ENCODE results near the gene PRDM16.

Gene PRDM16

GRCh38 chr1:3070309-3070643, 1.3 kb downstream of the PRDM16 start:
- DNase-seq: no peak

DNA sequence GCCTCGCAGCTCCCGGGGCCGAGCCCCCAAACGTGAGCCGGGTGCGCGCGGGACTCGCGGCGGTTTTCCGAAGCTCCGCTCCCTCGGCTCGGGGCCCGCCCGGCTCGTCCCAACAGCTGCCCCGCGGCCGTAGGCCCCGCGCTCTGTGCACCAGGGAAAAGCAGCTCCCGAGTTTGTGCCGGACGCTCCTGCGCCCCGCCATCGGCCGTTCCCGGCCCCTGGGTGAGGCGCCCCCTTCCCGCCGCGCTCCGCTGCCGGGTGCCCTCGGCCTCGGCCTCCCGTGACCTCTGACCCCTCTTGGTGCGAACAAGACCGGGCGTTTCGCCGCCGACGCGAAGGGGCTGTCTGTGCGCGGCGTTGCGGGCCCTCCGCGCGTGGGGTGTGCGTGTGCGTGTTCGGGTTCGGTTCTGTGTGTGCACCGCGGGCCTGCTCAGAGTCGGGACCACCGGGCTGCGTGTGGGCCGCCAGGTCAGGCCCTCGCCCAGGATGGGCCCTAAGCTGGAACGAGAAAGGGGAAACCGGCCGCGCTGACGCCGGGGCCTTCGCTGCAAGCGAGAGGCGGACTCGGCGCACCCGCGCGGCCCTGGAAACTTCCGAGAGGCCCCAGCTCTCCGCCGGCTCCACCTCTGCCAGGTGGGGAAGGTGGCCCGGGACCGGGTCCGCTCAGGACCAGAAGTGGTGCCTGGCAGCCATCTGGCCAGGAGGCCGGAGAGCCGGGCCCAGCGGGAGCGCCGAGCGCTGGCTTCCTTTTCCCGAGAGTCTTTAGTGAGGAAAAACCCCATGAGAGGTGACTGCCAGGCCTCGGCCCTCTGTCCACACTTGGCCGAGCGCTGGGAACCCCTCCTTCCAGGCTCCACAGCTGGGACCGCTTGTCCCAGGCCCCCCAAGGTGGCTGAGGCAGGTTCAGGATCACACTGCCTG, 1.9 kb downstream of the PRDM16 start:
- DNase-seq: no peak

DNA sequence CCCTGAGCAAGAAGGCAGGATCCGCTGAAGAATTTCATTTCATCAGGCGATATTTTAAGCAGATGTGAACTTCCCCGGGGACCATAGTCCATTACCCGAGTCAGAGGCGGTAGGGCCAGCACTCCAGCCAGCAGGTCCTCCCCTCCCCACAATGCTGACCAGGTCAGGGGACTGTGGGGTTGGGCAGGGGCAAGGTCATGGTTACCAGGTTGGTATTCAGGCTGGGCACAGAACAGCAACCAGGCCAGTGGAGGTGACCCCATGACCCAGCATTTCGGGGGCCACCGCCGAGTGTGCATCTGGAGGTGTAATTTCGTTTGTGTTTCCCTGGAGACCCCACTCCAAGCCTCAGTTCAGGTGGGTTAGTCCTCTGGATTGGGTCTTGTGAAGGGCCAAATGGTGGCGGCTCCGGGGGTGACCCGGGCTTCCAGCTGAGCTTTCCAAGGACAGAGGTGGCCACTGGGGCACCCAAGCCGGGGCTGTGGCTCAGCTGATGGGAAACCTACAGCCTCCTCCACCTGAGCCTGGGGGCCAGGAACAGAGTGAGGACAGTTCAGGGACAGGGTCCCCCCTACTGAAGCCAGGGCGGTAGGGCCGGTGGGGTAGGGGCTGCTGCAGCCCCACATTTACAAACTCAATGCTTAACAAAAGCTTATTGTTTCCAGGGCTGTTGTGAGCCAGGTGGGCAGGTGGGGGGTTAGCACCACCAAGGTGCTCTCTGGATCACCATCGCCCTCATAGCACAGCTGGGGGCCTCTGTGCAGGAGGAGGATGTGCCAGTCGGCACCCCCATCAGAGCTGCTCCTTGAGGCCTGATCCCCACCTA, 2.8 kb downstream of the PRDM16 start:
- no peak for DNase-seq

- no peak for DNase-seq
Measured at GRCh38 chr1:3072391-3073185, 3.6 kb downstream of the PRDM16 start.

DNA sequence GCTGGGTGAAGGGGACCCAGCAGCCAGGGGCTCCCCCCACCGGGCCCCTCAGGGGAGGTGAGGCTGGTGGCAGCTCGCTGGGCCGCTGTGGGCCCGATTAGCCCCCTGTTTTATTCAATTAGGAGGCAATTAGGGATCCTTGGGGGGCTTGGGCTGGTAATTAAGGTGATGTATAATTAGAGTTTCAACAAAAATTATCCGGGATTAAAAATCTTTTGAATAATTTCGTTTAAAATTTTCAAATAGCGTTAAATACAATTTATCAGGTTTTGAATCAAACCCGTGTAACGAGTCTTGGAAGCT, 4.1 kb downstream of the PRDM16 start:
- no peak for DNase-seq

- no peak for DNase-seq
Measured at GRCh38 chr1:3073489-3074296, 4.7 kb downstream of the PRDM16 start.

DNA sequence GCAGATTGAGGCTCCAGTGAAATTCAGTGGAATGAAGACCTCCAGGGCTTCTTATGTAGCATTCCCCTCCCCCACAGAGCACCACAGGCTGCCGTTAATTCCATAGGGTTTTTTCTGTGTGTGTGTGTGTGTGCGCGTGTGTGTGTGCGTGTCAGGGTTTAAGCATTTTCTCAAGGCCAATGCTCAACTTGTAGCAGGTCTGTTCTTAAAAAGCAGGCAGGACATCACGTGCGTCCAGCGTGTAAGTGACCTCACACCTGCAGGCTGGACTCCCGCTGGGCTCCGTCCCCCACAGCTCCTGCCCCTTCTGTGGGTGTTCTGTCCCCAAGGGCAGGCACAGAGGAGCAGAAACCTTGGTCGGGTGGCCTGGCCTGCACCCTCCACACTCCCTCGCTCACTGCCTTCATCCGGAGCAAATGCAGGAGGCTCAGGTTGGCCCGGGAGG, 5.3 kb downstream of the PRDM16 start:
- DNase-seq: peak; percentile 33

DNA sequence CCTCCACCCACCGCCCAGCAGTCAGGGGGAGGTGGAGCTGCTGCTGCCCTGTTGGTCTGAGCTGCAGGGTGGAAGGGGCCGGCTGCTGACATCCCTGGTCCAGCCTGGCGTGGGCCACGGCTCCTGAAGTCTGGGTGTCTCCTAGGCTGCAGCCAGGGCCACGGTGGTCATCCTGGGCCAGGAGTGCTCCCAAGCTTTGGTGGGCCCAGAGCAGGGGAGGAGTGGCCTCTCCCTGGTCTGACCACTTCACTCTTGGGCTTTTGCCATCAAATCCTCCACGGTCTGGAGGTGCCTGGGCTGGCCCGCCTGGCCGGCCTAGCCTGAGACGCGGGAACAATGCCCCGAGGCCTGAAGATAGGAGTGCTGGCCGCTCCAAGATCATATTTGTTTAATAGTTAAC, 5.8 kb downstream of the PRDM16 start:
- no peak for DNase-seq

- no peak for DNase-seq
Measured at GRCh38 chr1:3075666-3076362, 6.8 kb downstream of the PRDM16 start.

GRCh38 chr1:3076363-3076740, 7.3 kb downstream of the PRDM16 start:
- no peak for DNase-seq

DNA sequence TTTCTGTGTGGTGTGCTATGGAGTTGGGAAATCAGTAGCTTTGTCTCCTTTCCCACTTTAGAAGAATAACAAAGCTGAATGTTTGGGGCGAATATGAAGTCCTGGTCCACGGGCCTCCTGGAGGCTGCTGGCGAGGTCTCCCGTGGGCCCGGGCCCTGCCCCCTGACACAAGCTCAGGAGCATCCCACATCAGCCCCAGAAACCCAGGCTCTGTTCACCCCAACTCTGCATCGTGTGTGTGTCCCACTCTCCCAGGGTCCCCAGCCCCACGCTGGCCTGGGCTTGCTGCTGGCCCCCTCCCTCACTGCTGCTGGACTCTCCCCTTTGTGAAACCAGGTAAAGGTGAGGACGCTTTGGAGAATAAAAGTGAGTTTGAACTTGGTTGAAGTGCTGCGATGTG, 8.1 kb downstream of the PRDM16 start:
- no peak for DNase-seq

DNA sequence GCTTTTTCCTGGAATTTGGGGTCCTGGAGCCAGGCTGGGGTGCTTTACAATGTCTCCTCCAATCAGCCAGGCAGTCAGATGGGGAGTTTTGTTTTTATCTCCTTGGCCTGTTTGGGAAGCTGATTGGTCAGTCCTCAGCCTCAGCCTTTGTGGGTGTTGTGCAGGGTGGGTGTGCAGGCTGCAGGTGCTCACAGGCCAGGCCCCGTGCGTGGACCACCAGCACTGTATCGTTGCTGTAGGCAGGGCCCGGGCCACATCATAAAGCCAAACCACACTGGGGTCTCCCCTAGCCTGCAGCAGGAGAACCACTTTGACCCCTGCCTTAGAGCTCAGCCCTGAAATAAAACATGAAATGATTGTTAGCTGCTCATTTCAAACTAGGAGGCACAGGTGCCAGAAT, 8.6 kb downstream of the PRDM16 start:
- no peak for DNase-seq

DNA sequence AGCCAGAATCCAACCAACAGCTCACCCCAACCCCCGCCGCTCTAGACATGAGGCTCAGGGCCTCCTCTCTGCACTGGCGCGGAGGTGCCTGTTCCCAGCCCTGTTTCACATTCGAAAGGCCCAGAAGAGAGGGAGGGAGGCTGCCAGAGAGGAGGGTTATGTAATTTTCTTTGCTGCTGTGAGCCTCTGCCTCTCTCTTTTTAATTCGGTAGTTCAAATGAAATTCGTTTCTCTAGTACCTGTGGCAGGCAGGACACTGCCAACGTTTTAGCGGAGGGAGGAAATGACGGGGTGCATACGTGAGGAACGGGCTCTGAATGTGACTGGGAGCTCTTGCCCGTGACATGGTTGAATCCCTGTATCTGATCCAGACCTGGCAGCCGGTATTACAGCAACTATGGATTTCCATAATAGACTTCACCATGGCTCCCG, 9.4 kb downstream of the PRDM16 start:
- no peak for DNase-seq

- DNase-seq: no peak
Measured at GRCh38 chr1:3078871-3079270, 9.9 kb downstream of the PRDM16 start.

GRCh38 chr1:3079381-3080052, 10.5 kb downstream of the PRDM16 start:
- no peak for DNase-seq

DNA sequence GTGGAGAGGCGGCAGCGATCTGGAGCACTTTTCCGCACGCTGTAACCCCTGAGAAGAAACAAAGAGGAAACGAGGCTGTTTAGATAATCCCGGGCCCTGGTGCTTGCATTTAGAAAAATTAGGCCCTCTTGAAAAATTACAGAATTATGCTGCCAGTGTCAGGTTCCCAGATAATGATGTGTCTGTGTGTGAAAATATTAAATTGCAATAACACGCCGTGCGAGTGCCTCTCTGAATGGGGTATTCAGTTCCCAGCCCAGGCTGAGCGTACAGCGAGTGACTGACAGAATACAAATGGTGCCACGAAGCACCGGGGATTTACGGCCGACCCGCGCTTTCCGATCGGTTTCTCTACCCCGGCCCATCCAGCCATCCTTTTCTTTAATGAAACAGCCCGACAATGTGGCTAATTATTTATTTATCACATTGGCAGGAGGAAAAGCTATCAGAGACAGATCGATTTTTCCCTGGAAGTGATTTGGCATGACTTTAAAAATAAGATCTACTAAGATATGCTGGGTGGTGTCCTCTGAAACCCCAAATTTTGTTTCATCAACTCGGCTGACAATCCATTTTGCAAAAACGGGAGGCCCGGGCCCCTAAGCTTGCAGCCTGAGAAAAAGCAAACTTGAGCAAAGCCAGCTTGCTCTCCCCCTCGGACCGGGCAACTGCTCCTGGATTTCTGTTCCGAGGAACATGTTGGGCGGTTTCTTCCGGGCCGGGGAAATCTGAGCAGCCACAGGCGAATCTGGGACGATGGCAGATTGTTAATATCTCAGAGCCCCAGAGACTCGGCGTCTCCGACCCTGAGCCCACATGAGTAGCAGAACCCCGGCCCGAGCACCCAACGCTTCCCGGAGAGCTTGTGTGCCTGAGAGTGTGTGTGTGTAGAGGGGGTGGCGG, 11.3 kb downstream of the PRDM16 start:
- DNase-seq: no peak

- DNase-seq: no peak
Measured at GRCh38 chr1:3081171-3081683, 12.2 kb downstream of the PRDM16 start.

DNA sequence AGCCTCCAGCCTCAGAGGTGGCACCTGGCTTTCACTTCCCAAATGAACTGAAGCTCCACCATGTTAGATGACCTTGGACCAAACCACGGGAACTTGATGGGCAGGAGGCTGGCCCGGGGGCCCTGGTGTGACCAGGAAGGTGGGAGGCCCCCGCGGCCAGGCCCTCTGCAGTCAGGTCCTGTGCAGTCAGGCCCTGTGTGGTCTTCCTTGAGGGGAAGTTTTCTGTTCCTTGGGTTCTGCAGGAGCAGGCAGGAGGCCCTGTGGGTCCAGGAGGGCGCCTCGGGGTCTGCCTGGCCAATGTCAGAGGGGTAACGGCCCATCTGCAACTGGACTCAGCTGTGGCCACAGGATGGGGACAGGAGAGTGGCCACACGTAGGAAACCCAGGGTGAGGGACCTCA, 13.0 kb downstream of the PRDM16 start:
- DNase-seq: no peak
